Ascending aorta (tissue), 2 donors: ENCODE results near the gene SDHA. TPM values are rescaled to one million over a fixed set of nuclear protein-coding genes. Genes with fewer than 3 reads are reported as not detected.
A peak's percentile ranks its signal among the peaks of the same experiment; 100 is the strongest.

ENCODE experiments used
- DNase-seq, 2 donors: peaks; one replicate each; pipeline ENCODE4 v3.0.0-alpha.2; 2019; ENCODE audit warnings: low spot score in 2 of 2
- H3K27ac ChIP-seq, 2 donors: fragments of 200-600 bp; sonication (generic); one replicate each; pipeline ENCODE4 v1.5.1; 2016 to 2017; ENCODE audit warnings: mild to moderate bottlenecking in 1 of 2
- H3K27me3 ChIP-seq: fragments of 200-600 bp; sonication (generic); one replicate; pipeline ENCODE4 v1.5.1; 2017
- H3K36me3 ChIP-seq, 2 donors: fragments of 200-600 bp; sonication (generic); one replicate each; pipeline ENCODE4 v1.5.1; 2016
- H3K4me1 ChIP-seq, 2 donors: fragments of 200-600 bp; sonication (generic); one replicate each; pipeline ENCODE4 v1.5.1; 2016 to 2017; ENCODE audit warnings: mild to moderate bottlenecking in 1 of 2
- H3K4me3 ChIP-seq, 2 donors: fragments of 200-600 bp; sonication (generic); one replicate each; pipeline ENCODE4 v1.5.1; 2016 to 2017; ENCODE audit warnings: mild to moderate bottlenecking in 1 of 2
- H3K9me3 ChIP-seq, 2 donors: fragments of 200-600 bp; sonication (generic); one replicate each; pipeline ENCODE4 v1.5.1; 2016
- CTCF ChIP-seq, 3 experiments: fragments of 200-600 bp in 2 of 3; fragments of 450-650 bp in 1 of 3; sonication (generic) in 2 of 3; IDR thresholded peaks; one replicate each; pipeline ENCODE4 v1.5.1; 2016 to 2019; ENCODE audit warnings: antibody characterized with exemption in 3 of 3, mild to moderate bottlenecking in 1 of 3, moderate library complexity in 1 of 3
- intact Hi-C: fragments of 100-400 bp; cut with DNase I; formaldehyde crosslinking; loops from one replicate; pipeline ENCODE4 v1.15.1; 2023
- total RNA-seq: library from RNA; depleted of rRNA; stranded (reverse); fragments of >200 nt; gene quantifications from one replicate; pipeline ENCODE4 v1.1.0, GENCODE V29; 2016

The SDHA gene
- total RNA-seq, 1 donor from 2014 or later = 41.1 TPM

- H3K27me3 ChIP-seq = no peaks in the 10 kb centered on the region
- H3K27ac ChIP-seq = no peak overlapping the region
- H3K36me3 ChIP-seq = peaks cover 20 to 33% of the 10 kb centered on the region in 2 donors
- DNase-seq = peak in 1 of 2 donors; percentile 34
- no peak for TF ChIP-seq CTCF (IDR thresholded peaks at IDR 0.05)
- H3K9me3 ChIP-seq = no peaks in the 10 kb centered on the region
- no peaks in the 10 kb centered on the region for H3K4me1 ChIP-seq
- intact Hi-C loops = no loop called here
- H3K4me3 ChIP-seq = no peak overlapping the region
These were observed 88.1 kb downstream of the SDHA start for GRCh38 chr5:306011-306805.

Other genes with a start within 250 kb of the SDHA start
- gene PLEKHG4B, start 126.2 kb upstream of the SDHA start, total RNA-seq = not detected
- gene LRRC14B, start 26.8 kb upstream of the SDHA start, total RNA-seq = not detected
- 6.1 TPM for gene CCDC127, start 167 bp upstream of the SDHA start, total RNA-seq
- 41.4 TPM for gene PDCD6, start 53.3 kb downstream of the SDHA start, total RNA-seq
- not detected for gene AHRR, start 103.4 kb downstream of the SDHA start, total RNA-seq
- 56.7 TPM for gene EXOC3, start 224.9 kb downstream of the SDHA start, total RNA-seq